ENCODE data around the gene STK24. TPM values are rescaled to one million over a fixed set of nuclear protein-coding genes. Genes with fewer than 3 reads are reported as not detected.

Gene STK24
- total and polyA plus RNA-seq, 2 of the 4 experiments (the other 2 are of a cell fraction), result 29.2 to 43.4 TPM

DNA sequence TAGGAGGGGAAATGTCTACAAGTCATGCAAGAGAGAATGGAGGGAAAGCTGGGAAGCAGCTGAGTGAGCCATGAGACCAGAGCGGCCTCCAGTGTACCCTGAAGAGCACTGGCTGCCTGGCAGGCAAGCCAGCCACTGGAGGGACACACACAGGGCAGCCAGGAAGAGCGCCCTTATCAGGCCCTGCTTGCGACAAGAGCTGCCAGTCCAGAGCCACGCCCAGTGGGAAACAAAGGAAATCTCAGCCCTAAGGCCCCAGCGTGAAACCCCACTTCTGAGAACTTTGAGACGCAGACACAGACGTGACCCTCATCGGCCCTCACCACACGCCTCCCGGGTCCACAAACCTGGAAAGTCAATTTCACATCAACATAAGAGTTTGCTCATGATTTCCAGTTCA, 105.0 kb downstream of the STK24 start:
- CTCF ChIA-PET, result no interaction called here
- Histone ChIP-seq H3K27me3 (ENCODE audit: control insufficient read depth, insufficient read depth, low read length) (no peaks in the 10 kb centered on the region), H3K4me1 (ENCODE audit: control insufficient read depth, insufficient read depth, low read length) (peaks cover 9% of the 10 kb centered on the region), H3K18ac (ENCODE audit: low read depth, low read length) (no peak overlapping the region), H2BK15ac (ENCODE audit: low read depth, low read length) (no peak overlapping the region), H4K91ac (ENCODE audit: insufficient read depth, low read depth, low read length) (no peak overlapping the region), H2BK5ac (ENCODE audit: low read depth, low read length, poor library complexity, severe bottlenecking) (no peak overlapping the region), H4K20me1 (ENCODE audit: insufficient read depth, low read length) (peaks cover 27% of the 10 kb centered on the region), H3K79me1 (ENCODE audit: low read depth in 1 of 2, low read length in 2 of 2) (peaks cover 19 to 90% of the 10 kb centered on the region in 2 experiments), H4K8ac (ENCODE audit: low read depth in 2 of 2, low read length in 2 of 2) (no peak overlapping the region), H2BK20ac (ENCODE audit: low read depth, low read length) (no peak overlapping the region), H3K36me3 (ENCODE audit: control insufficient read depth, insufficient read depth, low read length) (peaks cover 44% of the 10 kb centered on the region), H2BK120ac (ENCODE audit: low read depth, low read length) (no peak overlapping the region), H3K27ac (ENCODE audit: insufficient read depth, low read length) (no peak overlapping the region), H3K4me2 (ENCODE audit: low read depth, low read length) (no peak overlapping the region), H3K4ac (ENCODE audit: low read depth, low read length) (no peak overlapping the region), H3K14ac (replicated peaks; ENCODE audit: low read depth, low read length) (no peak overlapping the region), H3K9ac (ENCODE audit: low read depth, low read length) (no peak overlapping the region), H3K9me3 (ENCODE audit: control insufficient read depth, insufficient read depth, low read length) (no peaks in the 10 kb centered on the region), H2AK9ac (replicated peaks; ENCODE audit: low read depth, low read length, poor library complexity) (no peak overlapping the region), H2AFZ (replicated peaks; ENCODE audit: low read length, poor library complexity) (no peak overlapping the region), H3K9me1 (ENCODE audit: insufficient read depth, low read length) (peaks cover 13% of the 10 kb centered on the region), H2AK5ac (ENCODE audit: low read depth, low read length) (no peak overlapping the region), H4K5ac (ENCODE audit: low read depth, low read length) (no peak overlapping the region), H3K23ac (ENCODE audit: low read depth, low read length) (no peak overlapping the region), H3K56ac (ENCODE audit: extremely low read depth, insufficient read depth, low read length) (no peak overlapping the region), H3K4me3 (ENCODE audit: insufficient read depth, low read depth, low read length) (no peak overlapping the region)
- intact Hi-C loops (cut with micrococcal nuclease) (no loop called here), in situ Hi-C loops (cut with MboI; ENCODE audit: low sequenced_read_pairs) (no loop called here), dilution Hi-C loops (cut with HindIII; ENCODE audit: low sequenced_read_pairs, unreplicated experiment) (loop anchor here (25.0 kb wide), 1 partner anchor 190 kb away; no protein-coding TSS in a partner anchor)
- POLR2A ChIA-PET (ENCODE audit: unreplicated experiment), result no interaction called here
- ATAC-seq (ENCODE audit: low read depth) (no peak), DNase-seq (no peak)
- no TSS peak for BruUV-seq (replicated peaks)
- no peak for TF ChIP-seq RAD21 (IDR thresholded peaks at IDR 0.05; ENCODE audit: low read length)
- TF ChIP-seq RCOR1 (IDR thresholded peaks at IDR 0.05; ENCODE audit: insufficient replicate concordance, low read length), result no peak
- no peak for TF ChIP-seq POLR2A (IDR thresholded peaks at IDR 0.05; ENCODE audit: low read depth, low read length)
- TF ChIP-seq, protein P1, sequence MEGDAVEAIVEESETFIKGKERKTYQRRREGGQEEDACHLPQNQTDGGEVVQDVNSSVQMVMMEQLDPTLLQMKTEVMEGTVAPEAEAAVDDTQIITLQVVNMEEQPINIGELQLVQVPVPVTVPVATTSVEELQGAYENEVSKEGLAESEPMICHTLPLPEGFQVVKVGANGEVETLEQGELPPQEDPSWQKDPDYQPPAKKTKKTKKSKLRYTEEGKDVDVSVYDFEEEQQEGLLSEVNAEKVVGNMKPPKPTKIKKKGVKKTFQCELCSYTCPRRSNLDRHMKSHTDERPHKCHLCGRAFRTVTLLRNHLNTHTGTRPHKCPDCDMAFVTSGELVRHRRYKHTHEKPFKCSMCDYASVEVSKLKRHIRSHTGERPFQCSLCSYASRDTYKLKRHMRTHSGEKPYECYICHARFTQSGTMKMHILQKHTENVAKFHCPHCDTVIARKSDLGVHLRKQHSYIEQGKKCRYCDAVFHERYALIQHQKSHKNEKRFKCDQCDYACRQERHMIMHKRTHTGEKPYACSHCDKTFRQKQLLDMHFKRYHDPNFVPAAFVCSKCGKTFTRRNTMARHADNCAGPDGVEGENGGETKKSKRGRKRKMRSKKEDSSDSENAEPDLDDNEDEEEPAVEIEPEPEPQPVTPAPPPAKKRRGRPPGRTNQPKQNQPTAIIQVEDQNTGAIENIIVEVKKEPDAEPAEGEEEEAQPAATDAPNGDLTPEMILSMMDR (conservative IDR thresholded peaks at IDR 0.05; ENCODE audit: low read depth, low read length), result no peak
- TF ChIP-seq FOS (IDR thresholded peaks at IDR 0.05; ENCODE audit: low read depth, low read length), result no peak
- TF ChIP-seq MAFK (IDR thresholded peaks at IDR 0.05; ENCODE audit: low read depth, low read length), result no peak
- no peak for TF ChIP-seq CEBPB (IDR thresholded peaks at IDR 0.05; ENCODE audit: low read depth, low read length)
- TF ChIP-seq, protein P2, sequence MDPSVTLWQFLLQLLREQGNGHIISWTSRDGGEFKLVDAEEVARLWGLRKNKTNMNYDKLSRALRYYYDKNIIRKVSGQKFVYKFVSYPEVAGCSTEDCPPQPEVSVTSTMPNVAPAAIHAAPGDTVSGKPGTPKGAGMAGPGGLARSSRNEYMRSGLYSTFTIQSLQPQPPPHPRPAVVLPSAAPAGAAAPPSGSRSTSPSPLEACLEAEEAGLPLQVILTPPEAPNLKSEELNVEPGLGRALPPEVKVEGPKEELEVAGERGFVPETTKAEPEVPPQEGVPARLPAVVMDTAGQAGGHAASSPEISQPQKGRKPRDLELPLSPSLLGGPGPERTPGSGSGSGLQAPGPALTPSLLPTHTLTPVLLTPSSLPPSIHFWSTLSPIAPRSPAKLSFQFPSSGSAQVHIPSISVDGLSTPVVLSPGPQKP (IDR thresholded peaks at IDR 0.05; ENCODE audit: borderline replicate concordance, low read depth, low read length), result no peak
- TF ChIP-seq RFX5 (IDR thresholded peaks at IDR 0.05; ENCODE audit: low read depth, low read length), result no peak
- TF ChIP-seq, protein P3, sequence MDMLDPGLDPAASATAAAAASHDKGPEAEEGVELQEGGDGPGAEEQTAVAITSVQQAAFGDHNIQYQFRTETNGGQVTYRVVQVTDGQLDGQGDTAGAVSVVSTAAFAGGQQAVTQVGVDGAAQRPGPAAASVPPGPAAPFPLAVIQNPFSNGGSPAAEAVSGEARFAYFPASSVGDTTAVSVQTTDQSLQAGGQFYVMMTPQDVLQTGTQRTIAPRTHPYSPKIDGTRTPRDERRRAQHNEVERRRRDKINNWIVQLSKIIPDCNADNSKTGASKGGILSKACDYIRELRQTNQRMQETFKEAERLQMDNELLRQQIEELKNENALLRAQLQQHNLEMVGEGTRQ (IDR thresholded peaks at IDR 0.05; ENCODE audit: low read depth, low read length), result no peak
- TF ChIP-seq BHLHE40 (IDR thresholded peaks at IDR 0.05; ENCODE audit: low read depth, low read length), result no peak
- WGBS, 2 experiments (ENCODE audit: extremely low coverage in 2 of 2, insufficient read length in 1 of 2), result 93% methylated on average over 6 of the region's 10 CpGs; no CpG with 5 or more reads in 1 of the 2 experiments
